SK-N-SH (cell line): ENCODE measurements around the gene TWSG1. TPM values are rescaled to one million over a fixed set of nuclear protein-coding genes. Genes with fewer than 3 reads are reported as not detected.

Experiments used
- CTCF ChIA-PET: fragments of 300-600, 350-600 bp; formaldehyde crosslinking; extraction: SDS; loops from one replicate; lab custom pipeline; 2021; lab: Yijun Ruan, JAX
- POLR2A ChIA-PET: fragments of 350-600 bp; sonication (Branson Sonifier 250); formaldehyde crosslinking; extraction: SDS; loops from one replicate; lab custom pipeline; 2020; ENCODE audit warnings: antibody characterized with exemption, inconsistent platforms; lab: Yijun Ruan, JAX
- DNase-seq: peaks from one replicate; pipeline ENCODE4 v3.0.0; 2012
- H2AFZ ChIP-seq: fragments of 200-600 bp; sonication (generic); 2 replicates; pipeline ENCODE4 v1.8.1; 2016; ENCODE audit warnings: antibody characterized with exemption, mild to moderate bottlenecking, low read depth
- H3F3A ChIP-seq: fragments of 200-600 bp; sonication (generic); replicated peaks from 2 replicates; pipeline ENCODE3; 2016; ENCODE audit warnings: antibody characterized with exemption, mild to moderate bottlenecking; ENCODE audit not compliant: insufficient read depth
- H3K27ac ChIP-seq, 2 experiments: fragments of 200-500 bp in 1 of 2; fragments of 200-600 bp in 1 of 2; sonication (Bioruptor generic) in 1 of 2; sonication (generic), shearing (Covaris generic) in 1 of 2; 2 replicates each; pipeline versions ENCODE4 v1.5.1 to v1.6.1; 2014 to 2016; ENCODE audit warnings: low read depth in 2 of 2, inconsistent platforms in 1 of 2, low read length in 1 of 2, mild to moderate bottlenecking in 1 of 2, mixed read lengths in 1 of 2
- H3K27me3 ChIP-seq: fragments of 200-600 bp; sonication (generic), shearing (Covaris generic); 2 replicates; pipeline ENCODE4 v1.6.1; 2016; ENCODE audit warnings: mixed run types; ENCODE audit not compliant: insufficient read depth
- H3K36me3 ChIP-seq, 2 experiments: fragments of 200-500 bp in 1 of 2; fragments of 200-600 bp in 1 of 2; sonication (Bioruptor generic) in 1 of 2; sonication (generic) in 1 of 2; replicated peaks in 1 of 2; 2 replicates each; pipeline versions ENCODE3 to v1.5.1; 2014 to 2016; ENCODE audit warnings: low read length in 1 of 2, mild to moderate bottlenecking in 1 of 2; ENCODE audit not compliant: insufficient read depth in 2 of 2, control insufficient read depth in 1 of 2
- H3K4me1 ChIP-seq, 2 experiments: fragments of 200-500 bp in 1 of 2; fragments of 200-600 bp in 1 of 2; sonication (Bioruptor generic) in 1 of 2; sonication (generic), shearing (Covaris generic) in 1 of 2; 2 replicates each; pipeline versions ENCODE4 v1.5.1 to v1.6.1; 2014 to 2016; ENCODE audit warnings: low read depth in 1 of 2, low read length in 1 of 2, mixed run types in 1 of 2; ENCODE audit not compliant: insufficient read depth in 2 of 2, control insufficient read depth in 1 of 2
- H3K4me2 ChIP-seq: fragments of 200-600 bp; sonication (generic), shearing (Covaris generic); 2 replicates; pipeline ENCODE4 v1.6.1; 2017; ENCODE audit warnings: mixed run types
- H3K4me3 ChIP-seq, 2 experiments: fragments of 200-500 bp in 1 of 2; fragments of 200-600 bp in 1 of 2; sonication (Bioruptor generic) in 1 of 2; sonication (generic), shearing (Covaris generic) in 1 of 2; 2 replicates each; pipeline versions ENCODE4 v1.5.1 to v1.8.1; 2014 to 2016; ENCODE audit warnings: low read depth in 2 of 2, inconsistent platforms in 1 of 2, low read length in 1 of 2, mild to moderate bottlenecking in 1 of 2, mixed read lengths in 1 of 2, moderate library complexity in 1 of 2
- H3K79me2 ChIP-seq: fragments of 200-600 bp; sonication (generic); 2 replicates; pipeline ENCODE4 v1.8.1; 2017; ENCODE audit warnings: mild to moderate bottlenecking; ENCODE audit not compliant: insufficient read depth
- H3K9ac ChIP-seq: fragments of 200-600 bp; sonication (generic); 2 replicates; pipeline ENCODE4 v1.6.1; 2017; ENCODE audit warnings: mixed run types
- H3K9me2 ChIP-seq: fragments of 200-600 bp; sonication (generic); 2 replicates; pipeline ENCODE4 v1.6.1; 2017; ENCODE audit warnings: mixed run types
- H3K9me3 ChIP-seq: fragments of 200-600 bp; sonication (generic); 2 replicates; pipeline ENCODE4 v1.6.1; 2017; ENCODE audit warnings: mixed run types, mild to moderate bottlenecking, moderate library complexity
- H4K20me1 ChIP-seq: fragments of 200-600 bp; sonication (generic); 2 replicates; pipeline ENCODE4 v1.6.1; 2017; ENCODE audit warnings: mild to moderate bottlenecking, mixed run types; ENCODE audit not compliant: insufficient read depth
- GATA2 ChIP-seq: sonication (generic); formaldehyde crosslinking; IDR thresholded peaks from 2 replicates; pipeline ENCODE4 v1.5.0; 2020; ENCODE audit warnings: mild to moderate bottlenecking, missing genetic modification reagents
- JUND ChIP-seq: IDR thresholded peaks from 2 replicates; pipeline ENCODE4 v1.4.0; 2012
- NFIC ChIP-seq: IDR thresholded peaks from 2 replicates; pipeline ENCODE4 v1.4.0; 2012; ENCODE audit warnings: borderline replicate concordance
- RAD21 ChIP-seq: IDR thresholded peaks from 2 replicates; pipeline ENCODE4 v1.6.1; 2012; ENCODE audit warnings: mild to moderate bottlenecking, low read length
- RFX5 ChIP-seq: IDR thresholded peaks from 2 replicates; pipeline ENCODE4 v1.6.1; 2012; ENCODE audit warnings: mild to moderate bottlenecking, improper control_type of control experiment, low read length
- TAF1 ChIP-seq: IDR thresholded peaks from 2 replicates; pipeline ENCODE4 v1.6.1; 2012; ENCODE audit warnings: low read depth, mild to moderate bottlenecking, low read length, moderate library complexity, borderline replicate concordance
- USF1 ChIP-seq: IDR thresholded peaks from 2 replicates; pipeline ENCODE4 v1.4.0; 2012; ENCODE audit warnings: low read depth, borderline replicate concordance
- YY1 ChIP-seq: IDR thresholded peaks from 2 replicates; pipeline ENCODE4 v1.4.0; 2012; ENCODE audit warnings: low read depth, mild to moderate bottlenecking
- ZBTB33 ChIP-seq: IDR thresholded peaks from 2 replicates; pipeline ENCODE4 v1.4.0; 2012; ENCODE audit warnings: low read depth, borderline replicate concordance
- WGBS: methylation state at CpG from one replicate; pipeline ENCODE4 v1.1.6; 2017; ENCODE audit warnings: low lambda C conversion rate; 5-methylcytosine and 5-hydroxymethylcytosine counted together
- polyA plus RNA-seq, 3 experiments: library from polyadenylated mRNA; depleted of rRNA; stranded (reverse); fragments of >200 nt; gene quantifications; 2 replicates each; pipeline ENCODE4 v1.2.3, GENCODE V29; 2012
- TF ChIP-seq, protein P1 (sequence below): fragments of 200-600 bp; sonication (generic); IDR thresholded peaks from 2 replicates; pipeline ENCODE4 v1.6.1; 2017; ENCODE audit warnings: antibody characterized with exemption, mild to moderate bottlenecking, moderate library complexity

TWSG1 gene
- polyA plus RNA-seq, 1 of the 3 experiments (the other 2 are of a cell fraction): 44.0 TPM

DNA sequence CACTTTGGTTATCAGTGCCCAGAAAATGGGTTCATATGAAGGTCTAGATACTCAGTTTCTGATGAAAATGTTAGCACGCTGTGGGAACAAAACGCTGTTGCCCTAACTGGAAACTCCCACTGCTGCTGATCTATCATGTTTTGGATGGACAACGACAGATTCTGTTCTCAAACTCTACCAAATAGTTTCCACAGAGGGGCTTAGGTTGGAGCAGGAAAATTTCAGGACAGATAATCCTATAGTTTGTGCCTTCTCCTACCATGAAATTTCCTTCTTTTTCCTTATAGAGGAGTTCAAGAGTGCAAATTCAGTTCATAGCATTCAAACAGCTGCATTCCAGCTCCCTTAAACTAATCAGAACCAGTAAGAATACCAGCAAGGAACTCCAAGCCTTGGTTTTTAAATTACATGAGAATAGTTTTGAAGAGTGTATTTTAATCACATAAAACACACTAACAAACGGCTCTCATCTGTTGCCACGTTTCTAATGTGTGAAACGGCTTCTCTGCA, 82.0 kb downstream of the TWSG1 start:
- Histone ChIP-seq H3K36me3 (no peaks in the 10 kb centered on the region), H4K20me1 (no peaks in the 10 kb centered on the region), H3K27me3 (no peaks in the 10 kb centered on the region), H3K79me2 (no peaks in the 10 kb centered on the region), H3K4me1 (peaks cover 0 to 2% of the 10 kb centered on the region in 2 experiments; a peak in 1 of 4 replicates), H3K27ac (no peak overlapping the region), H3K4me2 (no peak overlapping the region), H3F3A (no peaks in the 10 kb centered on the region), H2AFZ (0 out of 2 replicates have a peak overlapping the region, but pooled peaks have one; percentile 0), H3K9ac (no peak overlapping the region), H3K9me2 (no peaks in the 10 kb centered on the region), H3K4me3 (no peak overlapping the region), H3K9me3 (no peaks in the 10 kb centered on the region)
- CTCF ChIA-PET: interaction anchor here (1.1 kb wide), 1 partner anchor 58 kb away, joined by 5 read pairs; no protein-coding TSS in a partner anchor
- DNase-seq: no peak
- TF ChIP-seq TAF1 (no peak), USF1 (no peak), RFX5 (no peak), JUND (no peak), RAD21 (no peak)
- POLR2A ChIA-PET: no interaction called here
- WGBS: 74% methylated on average over 6 of the region's 6 CpGs

- Histone ChIP-seq H3K79me2 (no peaks in the 10 kb centered on the region), H3K4me1 (peaks cover 0 to 2% of the 10 kb centered on the region in 2 experiments; a peak in 1 of 4 replicates), H3K4me2 (no peak overlapping the region), H3F3A (no peaks in the 10 kb centered on the region), H4K20me1 (no peaks in the 10 kb centered on the region), H3K27ac (no peak overlapping the region), H2AFZ (0 out of 2 replicates have a peak overlapping the region, but pooled peaks have one; percentile 0), H3K36me3 (no peaks in the 10 kb centered on the region), H3K9me2 (no peaks in the 10 kb centered on the region), H3K9ac (no peak overlapping the region), H3K9me3 (no peaks in the 10 kb centered on the region), H3K27me3 (no peaks in the 10 kb centered on the region), H3K4me3 (no peak overlapping the region)
- TF ChIP-seq GATA2 (CRISPR knock-in tag): no peak
- ChIA-PET CTCF (interaction anchor here (1.1 to 1.3 kb wide), 2 partner anchors 9 to 344 kb away, joined by 3 to 4 read pairs; no protein-coding TSS in a partner anchor), POLR2A (no interaction called here)
- no peak for DNase-seq
- WGBS: 89% methylated on average over 18 of the region's 18 CpGs
These were observed 82.7 kb downstream of the TWSG1 start for GRCh38 chr18:9417073-9417851.

- ChIA-PET POLR2A (no interaction called here), CTCF (interaction anchor here (1.1 to 1.3 kb wide), 2 partner anchors 10 to 345 kb away, joined by 3 to 4 read pairs; no protein-coding TSS in a partner anchor)
- WGBS: 91% methylated on average over 6 of the region's 6 CpGs
- no peaks in the 10 kb centered on the region for H4K20me1 ChIP-seq
- H3K9me2 ChIP-seq: no peaks in the 10 kb centered on the region
- no peak overlapping the region for H3K27ac ChIP-seq
- H3K9me3 ChIP-seq: no peaks in the 10 kb centered on the region
- H2AFZ ChIP-seq: no peak overlapping the region
- H3K79me2 ChIP-seq: no peaks in the 10 kb centered on the region
- DNase-seq: peak; percentile 41
- no peaks in the 10 kb centered on the region for H3F3A ChIP-seq
- peaks cover 0 to 2% of the 10 kb centered on the region in 2 experiments; a peak in 1 of 4 replicates for H3K4me1 ChIP-seq
- H3K4me3 ChIP-seq: no peak overlapping the region
- no peaks in the 10 kb centered on the region for H3K27me3 ChIP-seq
- H3K9ac ChIP-seq: no peak overlapping the region
- H3K4me2 ChIP-seq: no peak overlapping the region
- no peaks in the 10 kb centered on the region for H3K36me3 ChIP-seq
- TF ChIP-seq, protein P1, sequence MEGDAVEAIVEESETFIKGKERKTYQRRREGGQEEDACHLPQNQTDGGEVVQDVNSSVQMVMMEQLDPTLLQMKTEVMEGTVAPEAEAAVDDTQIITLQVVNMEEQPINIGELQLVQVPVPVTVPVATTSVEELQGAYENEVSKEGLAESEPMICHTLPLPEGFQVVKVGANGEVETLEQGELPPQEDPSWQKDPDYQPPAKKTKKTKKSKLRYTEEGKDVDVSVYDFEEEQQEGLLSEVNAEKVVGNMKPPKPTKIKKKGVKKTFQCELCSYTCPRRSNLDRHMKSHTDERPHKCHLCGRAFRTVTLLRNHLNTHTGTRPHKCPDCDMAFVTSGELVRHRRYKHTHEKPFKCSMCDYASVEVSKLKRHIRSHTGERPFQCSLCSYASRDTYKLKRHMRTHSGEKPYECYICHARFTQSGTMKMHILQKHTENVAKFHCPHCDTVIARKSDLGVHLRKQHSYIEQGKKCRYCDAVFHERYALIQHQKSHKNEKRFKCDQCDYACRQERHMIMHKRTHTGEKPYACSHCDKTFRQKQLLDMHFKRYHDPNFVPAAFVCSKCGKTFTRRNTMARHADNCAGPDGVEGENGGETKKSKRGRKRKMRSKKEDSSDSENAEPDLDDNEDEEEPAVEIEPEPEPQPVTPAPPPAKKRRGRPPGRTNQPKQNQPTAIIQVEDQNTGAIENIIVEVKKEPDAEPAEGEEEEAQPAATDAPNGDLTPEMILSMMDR: no peak
- TF ChIP-seq GATA2 (CRISPR knock-in tag): no peak
- no peak for TF ChIP-seq NFIC
- no peak for TF ChIP-seq ZBTB33
- TF ChIP-seq YY1: no peak
These were observed 83.6 kb downstream of the TWSG1 start for GRCh38 chr18:9418047-9418690.
